B cell (primary cell): ENCODE measurements around the gene ZDHHC22. TPM values are rescaled to one million over a fixed set of nuclear protein-coding genes. Genes with fewer than 3 reads are reported as not detected.

Experiments used
- ATAC-seq: fragments of 200-7000 bp; cut with Tn5 transposase; one replicate; pipeline ENCODE4 v1.10.0; 2021; ENCODE audit warnings: low read depth, mild to moderate bottlenecking, moderate number of reproducible peaks, moderate library complexity
- CTCF ChIA-PET: fragments of 350-600 bp; sonication (Branson Sonifier 250); formaldehyde crosslinking; loops from one replicate; lab custom pipeline; 2021; ENCODE audit warnings: antibody characterized with exemption, inconsistent platforms; lab: Charles Lee
- POLR2A ChIA-PET: fragments of 350-600 bp; sonication (Branson Sonifier 250); formaldehyde crosslinking; loops from one replicate; lab custom pipeline; 2021; ENCODE audit warnings: antibody characterized with exemption; lab: Charles Lee
- DNase-seq: peaks from one replicate; pipeline ENCODE4 v3.0.0; 2013
- H2AFZ ChIP-seq: 2 replicates; pipeline ENCODE4 v1.6.1; 2012; ENCODE audit warnings: mild to moderate bottlenecking, low read depth, low read length; ENCODE audit not compliant: insufficient read depth, poor library complexity, severe bottlenecking
- H3K27ac ChIP-seq, 2 donors: 1 replicate in 1 of 2; 2 replicates in 1 of 2; pipeline ENCODE4 v1.5.1; 2012 to 2013; ENCODE audit warnings: low read length in 2 of 2, mild to moderate bottlenecking in 2 of 2, moderate library complexity in 1 of 2
- H3K27me3 ChIP-seq, 4 experiments: fragments of 200-600 bp in 1 of 4; sonication (generic) in 1 of 4; replicated peaks in 1 of 4; 1 replicate in 2 of 4; 2 replicates in 2 of 4; pipeline versions ENCODE4 v1.6.1 to v1.7.0; 2013 to 2016; ENCODE audit warnings: low read length in 3 of 4, mild to moderate bottlenecking in 2 of 4, mixed read lengths in 1 of 4, moderate library complexity in 1 of 4; ENCODE audit not compliant: insufficient read depth in 4 of 4, control insufficient read depth in 3 of 4; ENCODE audit errors: control extremely low read depth in 1 of 4
- H3K36me3 ChIP-seq, 2 experiments: replicated peaks in 1 of 2; 1 replicate in 1 of 2; 2 replicates in 1 of 2; pipeline versions ENCODE4 v1.6.1 to v1.7.1; 2013; ENCODE audit warnings: low read length in 1 of 2; ENCODE audit not compliant: insufficient read depth in 2 of 2, control insufficient read depth in 1 of 2; ENCODE audit errors: control extremely low read depth in 1 of 2, extremely low read depth in 1 of 2
- H3K4me1 ChIP-seq, 2 donors: fragments of 200-600 bp in 1 of 2; sonication (generic) in 1 of 2; 1 replicate in 1 of 2; 2 replicates in 1 of 2; pipeline versions ENCODE4 v1.5.1 to v1.6.1; 2013 to 2017; ENCODE audit warnings: low read length in 2 of 2; ENCODE audit not compliant: control insufficient read depth in 2 of 2, insufficient read depth in 2 of 2
- H3K4me2 ChIP-seq: replicated peaks from 2 replicates; pipeline ENCODE3; 2012; ENCODE audit warnings: mild to moderate bottlenecking, low read depth, low read length; ENCODE audit not compliant: poor library complexity, severe bottlenecking
- H3K4me3 ChIP-seq, 5 experiments: fragments of 200-600 bp in 1 of 5; sonication (generic) in 1 of 5; 1 replicate in 3 of 5; 2 replicates in 2 of 5; pipeline versions ENCODE4 v1.5.1 to v1.7.0; 2011 to 2016; ENCODE audit warnings: low read length in 4 of 5, mild to moderate bottlenecking in 4 of 5, low read depth in 2 of 5, control low read depth in 1 of 5, moderate library complexity in 1 of 5; ENCODE audit not compliant: insufficient read depth in 1 of 5; ENCODE audit errors: control extremely low read depth in 1 of 5, extremely low read depth in 1 of 5
- H3K79me2 ChIP-seq: fragments of 200-600 bp; sonication (generic); one replicate; pipeline ENCODE4 v1.6.0; 2016; ENCODE audit warnings: low read length; ENCODE audit not compliant: control insufficient read depth, insufficient read depth
- H3K9ac ChIP-seq: fragments of 200-600 bp; sonication (generic); 2 replicates; pipeline ENCODE4 v1.6.1; 2017; ENCODE audit warnings: mild to moderate bottlenecking, low read length, moderate library complexity
- H3K9me3 ChIP-seq, 3 donors: one replicate each; pipeline versions ENCODE4 v1.6.1 to v1.7.1; 2013; ENCODE audit warnings: low read length in 2 of 3; ENCODE audit not compliant: control insufficient read depth in 2 of 3, insufficient read depth in 1 of 3; ENCODE audit errors: control extremely low read depth in 1 of 3
- H4K20me1 ChIP-seq: 2 replicates; pipeline ENCODE4 v1.6.0; 2012; ENCODE audit warnings: mild to moderate bottlenecking, low read length; ENCODE audit not compliant: insufficient read depth, control insufficient read depth, poor library complexity, severe bottlenecking
- H3K27ac Mint-ChIP-seq: one replicate; pipeline ENCODE4 v1.8.0; 2021; ENCODE audit warnings: mixed read lengths
- H3K27me3 Mint-ChIP-seq: one replicate; pipeline ENCODE4 v1.8.0; 2021; ENCODE audit warnings: mixed read lengths
- H3K4me1 Mint-ChIP-seq: one replicate; pipeline ENCODE4 v1.8.0; 2021; ENCODE audit warnings: mixed read lengths
- H3K4me3 Mint-ChIP-seq: one replicate; pipeline ENCODE4 v1.8.0; 2021; ENCODE audit warnings: mixed read lengths
- H3K9me3 Mint-ChIP-seq: one replicate; pipeline ENCODE4 v1.8.0; 2022; ENCODE audit warnings: mixed read lengths; ENCODE audit not compliant: insufficient read depth
- WGBS: methylation state at CpG from one replicate; pipeline ENCODE4 v1.1.5; 2013; ENCODE audit warnings: missing lambda C conversion rate; ENCODE audit not compliant: insufficient coverage; 5-methylcytosine and 5-hydroxymethylcytosine counted together
- intact Hi-C: fragments of 100-400 bp; cut with micrococcal nuclease; formaldehyde crosslinking; loops from one replicate; pipeline ENCODE4 v1.10.0; 2022
- polyA plus RNA-seq: library from polyadenylated mRNA; depleted of rRNA; stranded (reverse); fragments of >200 nt; gene quantifications from 2 replicates; pipeline ENCODE4 v1.2.3, GENCODE V29; 2012
- total RNA-seq, 2 donors: library from RNA; stranded (reverse); fragments of 120-200 nt in 1 of 2; gene quantifications; 1 replicate in 1 of 2; 2 replicates in 1 of 2; pipeline versions ENCODE4 v1.2.3 to v1.2.4, GENCODE V29; 2013 to 2022
- TF ChIP-seq, protein P1 (sequence below): fragments of 200-600 bp; IDR thresholded peaks from one replicate; pipeline ENCODE4 v1.8.0; 2022; ENCODE audit warnings: antibody characterized with exemption, mild to moderate bottlenecking

ZDHHC22 gene
- total and polyA plus RNA-seq, 2 donors (not counting 1 experiment from before 2014, with no cell fraction given), result not detected

DNA sequence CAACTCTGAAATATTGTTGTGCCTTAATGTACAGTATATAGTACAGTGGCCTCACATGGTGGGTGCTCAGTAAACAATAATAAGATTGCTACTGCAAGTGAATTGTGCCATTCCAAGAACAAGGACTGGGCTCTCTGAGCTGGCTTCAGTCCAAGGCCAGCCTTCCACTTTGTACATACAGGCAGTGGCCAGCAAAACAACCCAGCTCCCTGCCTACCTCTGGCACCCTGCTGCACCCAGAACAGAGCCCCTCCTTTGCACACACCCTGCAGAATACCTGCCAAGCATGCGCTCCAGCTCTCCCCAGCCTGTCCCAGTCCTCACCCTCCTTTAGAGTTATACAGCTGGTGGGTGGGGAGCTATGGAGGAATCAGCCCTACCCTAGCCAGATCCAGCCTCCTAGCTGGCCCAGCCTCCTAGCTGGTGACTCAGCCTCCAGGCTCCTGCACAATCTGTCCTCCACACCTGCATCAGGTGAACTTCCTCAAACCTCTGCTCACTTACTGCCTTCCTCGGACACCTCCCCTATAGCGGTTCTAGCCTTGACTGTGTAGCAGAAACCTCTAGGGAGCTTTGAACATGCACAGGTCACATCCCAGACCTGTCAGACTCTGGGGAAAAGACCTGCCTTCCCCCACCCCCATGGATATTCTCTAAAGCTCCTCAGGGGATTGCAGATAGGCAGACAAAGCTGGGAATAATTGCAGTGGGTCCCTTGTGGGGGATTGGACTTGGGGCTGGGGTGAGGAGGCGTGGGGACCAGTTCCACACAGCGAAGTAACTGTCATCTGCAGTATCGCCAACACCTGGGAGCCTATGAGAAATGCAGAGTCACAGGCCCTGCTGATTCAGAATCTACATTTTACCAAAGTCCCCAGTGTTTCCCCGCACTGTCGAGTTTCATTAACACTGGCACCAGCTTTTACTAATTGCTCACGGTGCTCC lies 17.9 kb downstream of the ZDHHC22 start:
- Histone ChIP-seq H3K27me3 (peaks cover 0 to 19% (median 4%) of the 10 kb centered on the region in 4 experiments), H3K9ac (peak overlapping the region; percentile 78), H3K4me2 (peak overlapping the region; percentile 92), H4K20me1 (no peaks in the 10 kb centered on the region), H3K79me2 (peaks cover 17% of the 10 kb centered on the region), H3K36me3 (no peaks in the 10 kb centered on the region), H3K27ac (peak overlapping the region; percentile 39 to 93), H2AFZ (no peak overlapping the region), H3K4me3 (peak overlapping the region; percentile 32 to 79 (median 73)), H3K4me1 (peaks cover 64 to 70% of the 10 kb centered on the region in 2 donors), H3K9me3 (no peaks in the 10 kb centered on the region)
- H3K4me3 Mint-ChIP-seq, result peak overlapping the region; percentile 93
- CTCF ChIA-PET, result interaction anchor here (0.6 to 26.3 kb wide), 22 partner anchors 10 to 333 kb away, joined by 3 to 757 read pairs (median 4); partner anchors contain the start of genes CIPC, SAMD15, TMED8 and VIPAS39
- H3K27ac Mint-ChIP-seq, result peak overlapping the region; percentile 94
- H3K9me3 Mint-ChIP-seq, result no peaks in the 10 kb centered on the region
- peaks cover 5% of the 10 kb centered on the region for H3K27me3 Mint-ChIP-seq
- POLR2A ChIA-PET, result interaction anchor here (0.5 to 7.5 kb wide), 14 partner anchors 8 to 218 kb away, joined by 3 to 110 read pairs (median 5); partner anchors contain the start of gene CIPC
- WGBS, result 44% methylated on average over 8 of the region's 9 CpGs
- DNase-seq (peak; percentile 64), ATAC-seq (peak; percentile 28)
- H3K4me1 Mint-ChIP-seq, result peaks cover 67% of the 10 kb centered on the region
- intact Hi-C loops, result loop anchor here (1.0 to 5.0 kb wide), 6 partner anchors 198 to 584 kb away; partner anchors contain the start of genes AHSA1, ALKBH1, ANGEL1 and GSTZ1
- TF ChIP-seq, protein P1, sequence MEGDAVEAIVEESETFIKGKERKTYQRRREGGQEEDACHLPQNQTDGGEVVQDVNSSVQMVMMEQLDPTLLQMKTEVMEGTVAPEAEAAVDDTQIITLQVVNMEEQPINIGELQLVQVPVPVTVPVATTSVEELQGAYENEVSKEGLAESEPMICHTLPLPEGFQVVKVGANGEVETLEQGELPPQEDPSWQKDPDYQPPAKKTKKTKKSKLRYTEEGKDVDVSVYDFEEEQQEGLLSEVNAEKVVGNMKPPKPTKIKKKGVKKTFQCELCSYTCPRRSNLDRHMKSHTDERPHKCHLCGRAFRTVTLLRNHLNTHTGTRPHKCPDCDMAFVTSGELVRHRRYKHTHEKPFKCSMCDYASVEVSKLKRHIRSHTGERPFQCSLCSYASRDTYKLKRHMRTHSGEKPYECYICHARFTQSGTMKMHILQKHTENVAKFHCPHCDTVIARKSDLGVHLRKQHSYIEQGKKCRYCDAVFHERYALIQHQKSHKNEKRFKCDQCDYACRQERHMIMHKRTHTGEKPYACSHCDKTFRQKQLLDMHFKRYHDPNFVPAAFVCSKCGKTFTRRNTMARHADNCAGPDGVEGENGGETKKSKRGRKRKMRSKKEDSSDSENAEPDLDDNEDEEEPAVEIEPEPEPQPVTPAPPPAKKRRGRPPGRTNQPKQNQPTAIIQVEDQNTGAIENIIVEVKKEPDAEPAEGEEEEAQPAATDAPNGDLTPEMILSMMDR, result no peak
